Retinal pigment epithelial cell (primary cell): ENCODE results near the gene C7orf57.

Experiments used
- DNase-seq: peaks from one replicate; pipeline ENCODE4 v3.0.0-alpha.2; 2010; ENCODE audit warnings: low read depth
- H3K4me3 ChIP-seq: 2 replicates; pipeline ENCODE4 v1.5.1; 2011; ENCODE audit warnings: mild to moderate bottlenecking, low read length, control low read depth, moderate library complexity
- CTCF ChIP-seq: conservative IDR thresholded peaks from 2 replicates; pipeline ENCODE4 v1.5.1; 2011; ENCODE audit warnings: low read depth, low read length, control low read depth, inconsistent platforms

C7orf57 gene

GRCh38 chr7:48011951-48012350 is 23.4 kb upstream of the C7orf57 start:
- no peak overlapping the region for H3K4me3 ChIP-seq
- TF ChIP-seq CTCF = no peak
- no peak for DNase-seq

GRCh38 chr7:48016641-48017040 is 18.7 kb upstream of the C7orf57 start:
- no peak for TF ChIP-seq CTCF
- H3K4me3 ChIP-seq = no peak overlapping the region

GRCh38 chr7:48017674-48018073 is 17.7 kb upstream of the C7orf57 start:
- no peak for TF ChIP-seq CTCF
- H3K4me3 ChIP-seq = no peak overlapping the region
- no peak for DNase-seq

More at GRCh38 chr7:48016641-48017040, 18.7 kb upstream of the C7orf57 start:
- no peak for DNase-seq

GRCh38 chr7:48025624-48026023 is 9.7 kb upstream of the C7orf57 start:
- DNase-seq = no peak
- no peak overlapping the region for H3K4me3 ChIP-seq
- TF ChIP-seq CTCF = no peak

GRCh38 chr7:48028938-48029337 is 6.4 kb upstream of the C7orf57 start, which contains the start of gene SUN3:
Gene SUN3, minus strand, starts transcription at chr7:48029107. Its CDS starts 169 bp downstream, at chr7:48028938.
- DNase-seq = no peak
- TF ChIP-seq CTCF = no peak
- no peak within 1 kb of the TSS for H3K4me3 ChIP-seq

- no peak for DNase-seq
- no peak overlapping the region for H3K4me3 ChIP-seq
- no peak for TF ChIP-seq CTCF
Observed at GRCh38 chr7:48031111-48031510, 4.2 kb upstream of the C7orf57 start.

GRCh38 chr7:48033922-48034321 is 1.4 kb upstream of the C7orf57 start:
- H3K4me3 ChIP-seq = no peak overlapping the region
- TF ChIP-seq CTCF = no peak
- DNase-seq = no peak
